ENCODE measurements around the gene ITGB6.

GRCh38 chr2:160200921-160201320 lies 849 bp upstream of the ITGB6 start:
- TF ChIP-seq POLR2A (IDR thresholded peaks at IDR 0.05; ENCODE audit: low read length) = no peak
- TF ChIP-seq GATA1 (IDR thresholded peaks at IDR 0.05; ENCODE audit: low read depth, low read length) = no peak

Measured in erythroblast (primary cell).